Activated CD8-positive, alpha-beta T cell treated with anti-CD3 and anti-CD28 coated beads for 36 hours (primary cell): Measurements from ENCODE around the gene TIMM10B. TPM values are rescaled to one million over a fixed set of nuclear protein-coding genes. Genes with fewer than 3 reads are reported as not detected.
A peak's percentile ranks its signal among the peaks of the same experiment; 100 is the strongest.

Source experiments
- ATAC-seq: fragments of 200-7000 bp; cut with Tn5 transposase; one replicate; pipeline ENCODE4 v1.10.0; 2021; ENCODE audit warnings: mild to moderate bottlenecking, moderate library complexity
- CTCF ChIA-PET: fragments of 350-600 bp; sonication (Branson Sonifier 250); formaldehyde crosslinking; loops from one replicate; lab custom pipeline; 2021; ENCODE audit warnings: antibody characterized with exemption; lab: Charles Lee
- POLR2A ChIA-PET: fragments of 350-600 bp; sonication (Branson Sonifier 250); formaldehyde crosslinking; loops from one replicate; lab custom pipeline; 2021; ENCODE audit warnings: antibody characterized with exemption; lab: Charles Lee
- DNase-seq: peaks from one replicate; pipeline ENCODE4 v3.0.0-alpha.2; 2020
- H3K27ac Mint-ChIP-seq: one replicate; pipeline ENCODE4 v1.8.0; 2021; ENCODE audit warnings: mild to moderate bottlenecking, mixed read lengths
- H3K27me3 Mint-ChIP-seq: one replicate; pipeline ENCODE4 v1.8.0; 2021; ENCODE audit warnings: mixed read lengths
- H3K36me3 Mint-ChIP-seq: one replicate; pipeline ENCODE4 v1.8.0; 2021; ENCODE audit warnings: low read depth, mixed read lengths
- H3K4me1 Mint-ChIP-seq: one replicate; pipeline ENCODE4 v1.8.0; 2021; ENCODE audit warnings: low read depth, mixed read lengths
- H3K4me3 Mint-ChIP-seq: one replicate; pipeline ENCODE4 v1.8.0; 2021; ENCODE audit warnings: mild to moderate bottlenecking, moderate library complexity, mixed read lengths
- H3K9me3 Mint-ChIP-seq: one replicate; pipeline ENCODE4 v1.8.0; 2021; ENCODE audit warnings: mixed read lengths
- intact Hi-C: fragments of 100-400 bp; cut with micrococcal nuclease; formaldehyde crosslinking; loops from one replicate; pipeline ENCODE4 v1.10.0; 2022
- total RNA-seq, 2 experiments: library from RNA; stranded (reverse); gene quantifications; one replicate each; pipeline ENCODE4 v1.2.3, GENCODE V29; 2021
- TF ChIP-seq, protein P1 (sequence below): fragments of 200-600 bp; IDR thresholded peaks from one replicate; pipeline ENCODE4 v1.8.0; 2022; ENCODE audit warnings: antibody characterized with exemption, mild to moderate bottlenecking

TIMM10B gene
- total RNA-seq, 2 experiments from 2014 or later: 40.6 to 43.0 TPM

DNA sequence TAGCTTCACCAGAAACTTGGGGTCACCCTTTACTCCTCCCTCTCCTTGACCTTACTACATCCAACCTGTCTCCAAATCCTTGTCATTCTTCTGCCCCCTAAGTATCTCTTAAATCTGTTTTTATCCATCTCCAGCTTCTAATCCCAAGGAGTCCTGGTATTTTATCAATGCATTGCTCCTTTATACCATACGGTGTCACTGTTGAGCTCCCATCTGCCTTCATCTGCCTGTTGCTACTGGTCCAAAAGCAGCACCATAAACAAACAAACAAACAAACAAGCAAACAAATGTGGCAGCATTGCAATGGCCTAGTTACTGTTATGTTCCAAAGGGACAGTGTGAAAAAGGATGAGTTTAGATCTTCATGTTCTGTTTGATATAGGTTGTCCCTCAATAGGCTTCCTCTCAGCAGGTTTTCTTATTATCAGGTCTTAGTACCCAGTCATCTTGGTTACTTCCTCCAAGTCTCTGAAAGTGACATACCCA is 50.0 kb downstream of the TIMM10B start:
- TF ChIP-seq, protein P1, sequence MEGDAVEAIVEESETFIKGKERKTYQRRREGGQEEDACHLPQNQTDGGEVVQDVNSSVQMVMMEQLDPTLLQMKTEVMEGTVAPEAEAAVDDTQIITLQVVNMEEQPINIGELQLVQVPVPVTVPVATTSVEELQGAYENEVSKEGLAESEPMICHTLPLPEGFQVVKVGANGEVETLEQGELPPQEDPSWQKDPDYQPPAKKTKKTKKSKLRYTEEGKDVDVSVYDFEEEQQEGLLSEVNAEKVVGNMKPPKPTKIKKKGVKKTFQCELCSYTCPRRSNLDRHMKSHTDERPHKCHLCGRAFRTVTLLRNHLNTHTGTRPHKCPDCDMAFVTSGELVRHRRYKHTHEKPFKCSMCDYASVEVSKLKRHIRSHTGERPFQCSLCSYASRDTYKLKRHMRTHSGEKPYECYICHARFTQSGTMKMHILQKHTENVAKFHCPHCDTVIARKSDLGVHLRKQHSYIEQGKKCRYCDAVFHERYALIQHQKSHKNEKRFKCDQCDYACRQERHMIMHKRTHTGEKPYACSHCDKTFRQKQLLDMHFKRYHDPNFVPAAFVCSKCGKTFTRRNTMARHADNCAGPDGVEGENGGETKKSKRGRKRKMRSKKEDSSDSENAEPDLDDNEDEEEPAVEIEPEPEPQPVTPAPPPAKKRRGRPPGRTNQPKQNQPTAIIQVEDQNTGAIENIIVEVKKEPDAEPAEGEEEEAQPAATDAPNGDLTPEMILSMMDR: peak; percentile 81
- DNase-seq: peak; percentile 22
- peak; percentile 69 for ATAC-seq
- H3K36me3 Mint-ChIP-seq: peaks cover 16% of the 10 kb centered on the region
- ChIA-PET CTCF (interaction anchor here (0.6 to 4.7 kb wide), 43 partner anchors 9 to 235 kb away, joined by 3 to 40 read pairs (median 4); partner anchors contain the start of genes APBB1, ARFIP2, MRPL17 and TIMM10B), POLR2A (interaction anchor here (0.7 to 1.2 kb wide), 5 partner anchors 11 to 149 kb away, joined by 3 to 6 read pairs (median 3); no protein-coding TSS in a partner anchor)
- no peaks in the 10 kb centered on the region for H3K9me3 Mint-ChIP-seq
- no peaks in the 10 kb centered on the region for H3K27me3 Mint-ChIP-seq
- peaks cover 12% of the 10 kb centered on the region for H3K4me1 Mint-ChIP-seq
- no peak overlapping the region for H3K4me3 Mint-ChIP-seq
- intact Hi-C loops: no loop called here
- no peak overlapping the region for H3K27ac Mint-ChIP-seq

Other genes with a start within 250 kb of the TIMM10B start
- 10 to 100 TPM; 14.9 to 15.1 TPM for gene FHIP1B, start 246.9 kb upstream of the TIMM10B start, total RNA-seq
- gene CNGA4, start 242.4 kb upstream of the TIMM10B start, total RNA-seq: under 1 TPM in 1 of 2 experiments, not detected in 1; 0.18 TPM
- not detected for gene CCKBR, start 221.7 kb upstream of the TIMM10B start, total RNA-seq
- 10 to 100 TPM; 13.3 to 15.9 TPM for gene CAVIN3, start 161.0 kb upstream of the TIMM10B start, total RNA-seq
- 10 to 100 TPM; 10.6 to 11.2 TPM for gene SMPD1, start 91.0 kb upstream of the TIMM10B start, total RNA-seq
- 10 to 100 TPM; 28.1 to 31.1 TPM for gene APBB1, start 62.4 kb upstream of the TIMM10B start, total RNA-seq
- not detected for gene HPX, start 40.5 kb upstream of the TIMM10B start, total RNA-seq
- gene TRIM3, start 7.6 kb upstream of the TIMM10B start, total RNA-seq: 1 to 10 TPM; 4.4 to 5.5 TPM
- 10 to 100 TPM; 36.9 to 38.3 TPM for gene ARFIP2, start 170 bp upstream of the TIMM10B start, total RNA-seq
- gene DNHD1, start 15.8 kb downstream of the TIMM10B start, total RNA-seq: 10 to 100 TPM; 27.5 to 28.2 TPM
- gene RRP8, start 122.1 kb downstream of the TIMM10B start, total RNA-seq: 10 to 100 TPM; 39.6 to 43.1 TPM
- gene ILK, start 122.3 kb downstream of the TIMM10B start, total RNA-seq: 10 to 100 TPM; 70.6 to 71.7 TPM
- 100 to 1,000 TPM; 151 to 160 TPM for gene TAF10, start 130.7 kb downstream of the TIMM10B start, total RNA-seq
- gene TPP1, start 137.9 kb downstream of the TIMM10B start, total RNA-seq: 10 to 100 TPM; 28.1 to 31.4 TPM
- 1 to 10 TPM; 1.6 TPM for gene DCHS1, start 174.3 kb downstream of the TIMM10B start, total RNA-seq
- gene MRPL17, start 201.8 kb downstream of the TIMM10B start, total RNA-seq: 100 to 1,000 TPM; 140 to 144 TPM